GM23248 (cell line): ENCODE data around the gene SLC15A3.

Source experiments
- EZH2 ChIP-seq: fragments of 200-600 bp; sonication (generic); IDR thresholded peaks from 2 replicates; pipeline ENCODE4 v1.6.1; 2018; ENCODE audit warnings: antibody characterized with exemption, mild to moderate bottlenecking; ENCODE audit not compliant: insufficient read depth, poor library complexity, severe bottlenecking
- EZH2phosphoT487 ChIP-seq: fragments of 200-600 bp; sonication (generic); IDR thresholded peaks from 2 replicates; pipeline ENCODE4 v1.6.1; 2018; ENCODE audit warnings: antibody characterized with exemption, moderate library complexity, mild to moderate bottlenecking, low read depth; ENCODE audit not compliant: insufficient read depth

DNA sequence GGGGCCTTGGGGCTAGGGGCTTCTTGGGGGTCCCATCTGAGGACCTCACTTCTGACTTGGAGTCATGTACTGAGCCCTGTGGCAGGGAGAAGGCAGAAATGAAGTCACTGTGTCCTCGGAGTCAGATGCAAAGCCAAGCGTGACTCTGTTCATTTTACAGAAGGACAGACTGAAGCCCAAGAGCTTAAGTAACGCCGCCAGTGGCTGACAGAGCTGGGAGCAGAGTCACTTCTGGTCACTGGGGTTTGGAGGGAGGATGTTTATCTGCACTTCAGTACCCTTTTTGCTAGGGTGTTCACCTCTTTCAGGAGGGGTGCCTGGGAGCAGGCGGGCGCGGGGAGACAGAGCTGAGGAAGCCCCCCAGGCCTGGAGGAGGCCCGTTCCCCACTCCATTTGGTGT is 30.2 kb upstream of the SLC15A3 start:
- no peak for TF ChIP-seq EZH2
- no peak for TF ChIP-seq EZH2phosphoT487
